CD8-positive, alpha-beta memory T cell (primary cell): ENCODE results near the gene AASDH. TPM values are rescaled to one million over a fixed set of nuclear protein-coding genes. Genes with fewer than 3 reads are reported as not detected.

Experiments used
- CTCF ChIA-PET: fragments of 350-600 bp; sonication (Branson Sonifier 250); formaldehyde crosslinking; loops from one replicate; lab custom pipeline; 2021; ENCODE audit warnings: antibody characterized with exemption; lab: Charles Lee
- POLR2A ChIA-PET: fragments of 350-600 bp; sonication (Branson Sonifier 250); formaldehyde crosslinking; loops from one replicate; lab custom pipeline; 2021; ENCODE audit warnings: antibody characterized with exemption; lab: Charles Lee
- DNase-seq, 5 donors: peaks; one replicate each; pipeline versions ENCODE4 v3.0.0 to v3.0.0-alpha.2; 2020 to 2022; ENCODE audit warnings: mixed read lengths in 1 of 5
- H3K27ac ChIP-seq: one replicate; pipeline ENCODE4 v1.7.0; 2013; ENCODE audit warnings: low read depth, mild to moderate bottlenecking, low read length, moderate library complexity
- H3K27me3 ChIP-seq: 2 replicates; pipeline ENCODE4 v1.7.0; 2013; ENCODE audit warnings: low read length, mild to moderate bottlenecking; ENCODE audit not compliant: insufficient read depth, poor library complexity, severe bottlenecking
- H3K36me3 ChIP-seq: 2 replicates; pipeline ENCODE4 v1.7.0; 2013; ENCODE audit warnings: mild to moderate bottlenecking, low read length, moderate library complexity; ENCODE audit not compliant: insufficient read depth
- H3K4me1 ChIP-seq: 2 replicates; pipeline ENCODE4 v1.7.0; 2013; ENCODE audit warnings: mild to moderate bottlenecking, low read length, moderate library complexity; ENCODE audit not compliant: insufficient read depth
- H3K4me3 ChIP-seq: 2 replicates; pipeline ENCODE4 v1.7.0; 2013; ENCODE audit warnings: mild to moderate bottlenecking, low read length
- H3K9me3 ChIP-seq: 2 replicates; pipeline ENCODE4 v1.7.0; 2013; ENCODE audit warnings: mild to moderate bottlenecking, low read length
- H3K27ac Mint-ChIP-seq, 8 donors: one replicate each; pipeline ENCODE4 v1.8.0; 2020 to 2021; ENCODE audit warnings: mixed read lengths in 8 of 8, mild to moderate bottlenecking in 6 of 8, inconsistent platforms in 3 of 8, moderate library complexity in 3 of 8
- H3K27me3 Mint-ChIP-seq, 2 donors: one replicate each; pipeline ENCODE4 v1.8.0; 2020 to 2021; ENCODE audit warnings: mixed read lengths in 2 of 2, mild to moderate bottlenecking in 1 of 2, moderate library complexity in 1 of 2
- H3K36me3 Mint-ChIP-seq, 3 donors: one replicate each; pipeline ENCODE4 v1.8.0; 2020 to 2021; ENCODE audit warnings: mixed read lengths in 3 of 3, inconsistent platforms in 1 of 3, mild to moderate bottlenecking in 1 of 3
- H3K4me1 Mint-ChIP-seq, 3 donors: one replicate each; pipeline ENCODE4 v1.8.0; 2020 to 2021; ENCODE audit warnings: mixed read lengths in 3 of 3, inconsistent platforms in 1 of 3, mild to moderate bottlenecking in 1 of 3
- H3K4me3 Mint-ChIP-seq, 7 donors: one replicate each; pipeline ENCODE4 v1.8.0; 2020 to 2021; ENCODE audit warnings: mixed read lengths in 7 of 7, mild to moderate bottlenecking in 6 of 7, moderate library complexity in 4 of 7, inconsistent platforms in 2 of 7
- H3K9me3 Mint-ChIP-seq, 5 donors: one replicate each; pipeline ENCODE4 v1.8.0; 2020 to 2022; ENCODE audit warnings: mixed read lengths in 5 of 5, mild to moderate bottlenecking in 3 of 5, moderate library complexity in 2 of 5, inconsistent platforms in 1 of 5
- polyA plus RNA-seq: library from polyadenylated mRNA; unstranded; fragments of 300-500 nt; fragmentation: Illumina TruSeq; gene quantifications from one replicate; pipeline ENCODE4 v1.2.3, GENCODE V29; 2021
- total RNA-seq, 2 experiments: library from RNA; stranded (reverse); gene quantifications; one replicate each; pipeline ENCODE4 v1.2.3, GENCODE V29; 2021

Gene AASDH
- total and polyA plus RNA-seq, 3 experiments from 2014 or later = 8.5 to 21.9 (median 13.0) TPM

DNA sequence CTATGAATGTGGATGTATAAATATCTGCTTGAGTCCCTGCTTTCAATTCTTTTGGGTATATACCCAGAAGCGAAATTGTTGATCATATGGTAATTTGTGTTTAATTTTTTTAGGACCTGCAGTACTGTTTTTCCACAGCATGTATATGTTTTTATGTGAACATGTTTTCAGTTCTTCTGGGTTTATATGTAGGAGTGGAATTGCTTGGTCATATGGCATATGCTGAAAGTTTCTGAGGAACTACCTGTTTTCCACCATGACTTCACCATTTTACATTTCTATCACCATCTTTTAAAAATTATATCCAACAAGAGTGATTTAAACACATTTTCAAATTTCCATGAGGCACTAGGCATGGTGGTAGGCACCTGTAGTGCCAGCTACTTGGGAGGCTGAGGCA lies 39.9 kb upstream of the AASDH start:
- CTCF ChIA-PET = no interaction called here
- Histone ChIP-seq H3K36me3 (no peaks in the 10 kb centered on the region), H3K27me3 (no peaks in the 10 kb centered on the region), H3K4me1 (no peaks in the 10 kb centered on the region), H3K4me3 (no peak overlapping the region), H3K9me3 (no peaks in the 10 kb centered on the region), H3K27ac (no peak overlapping the region)
- peaks cover 0 to under 1% of the 10 kb centered on the region in 2 donors for H3K27me3 Mint-ChIP-seq
- H3K4me3 Mint-ChIP-seq = no peak overlapping the region
- peak overlapping the region in 1 of 8 donors; percentile 9 for H3K27ac Mint-ChIP-seq
- no peak for DNase-seq
- H3K9me3 Mint-ChIP-seq = peaks cover 0 to 4% (median 0%) of the 10 kb centered on the region in 5 donors
- H3K4me1 Mint-ChIP-seq = peaks cover 2 to 33% (median 9%) of the 10 kb centered on the region in 3 donors
- peaks cover 0 to 2% (median 0%) of the 10 kb centered on the region in 3 donors for H3K36me3 Mint-ChIP-seq
- POLR2A ChIA-PET = interaction anchor here (1.0 kb wide), 1 partner anchor 9 kb away, joined by 4 read pairs; the partner anchor contains the start of gene PAICS

DNA sequence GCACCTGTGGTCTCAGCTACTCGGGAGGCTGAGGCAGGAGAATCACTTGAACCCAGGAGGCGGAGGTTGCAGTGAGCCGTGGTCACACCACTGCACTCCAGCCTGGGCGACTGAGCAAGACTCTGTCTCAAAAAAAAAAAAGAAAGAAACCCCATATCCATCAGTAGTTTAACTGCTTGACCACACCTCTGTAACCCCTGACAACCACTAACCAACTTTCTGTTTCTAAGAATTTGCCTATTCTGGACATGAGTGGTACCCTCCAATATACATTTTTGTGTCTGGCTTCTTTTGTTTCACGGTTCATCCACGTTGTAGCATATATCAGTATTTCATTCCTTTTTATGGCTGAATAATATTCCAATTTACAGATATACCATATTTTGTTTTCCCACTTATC lies 39.0 kb upstream of the AASDH start:
- H3K4me1 Mint-ChIP-seq = peaks cover 2 to 26% (median 3%) of the 10 kb centered on the region in 3 donors
- no peaks in the 10 kb centered on the region for H3K9me3 ChIP-seq
- POLR2A ChIA-PET = no interaction called here
- H3K4me3 ChIP-seq = no peak overlapping the region
- no peaks in the 10 kb centered on the region for H3K27me3 Mint-ChIP-seq
- peak overlapping the region in 1 of 8 donors; percentile 30 for H3K27ac Mint-ChIP-seq
- H3K36me3 ChIP-seq = no peaks in the 10 kb centered on the region
- no peaks in the 10 kb centered on the region for H3K4me1 ChIP-seq
- H3K36me3 Mint-ChIP-seq = peaks cover 0 to 2% (median 0%) of the 10 kb centered on the region in 3 donors
- CTCF ChIA-PET = interaction anchor here (1.1 to 4.3 kb wide), 8 partner anchors 9 to 409 kb away, joined by 3 to 31 read pairs (median 6); partner anchors contain the start of genes PAICS and PPAT
- H3K4me3 Mint-ChIP-seq = no peak overlapping the region
- no peaks in the 10 kb centered on the region for H3K27me3 ChIP-seq
- H3K27ac ChIP-seq = no peak overlapping the region
- DNase-seq = no peak
- H3K9me3 Mint-ChIP-seq = peaks cover 0 to 4% (median 0%) of the 10 kb centered on the region in 5 donors

DNA sequence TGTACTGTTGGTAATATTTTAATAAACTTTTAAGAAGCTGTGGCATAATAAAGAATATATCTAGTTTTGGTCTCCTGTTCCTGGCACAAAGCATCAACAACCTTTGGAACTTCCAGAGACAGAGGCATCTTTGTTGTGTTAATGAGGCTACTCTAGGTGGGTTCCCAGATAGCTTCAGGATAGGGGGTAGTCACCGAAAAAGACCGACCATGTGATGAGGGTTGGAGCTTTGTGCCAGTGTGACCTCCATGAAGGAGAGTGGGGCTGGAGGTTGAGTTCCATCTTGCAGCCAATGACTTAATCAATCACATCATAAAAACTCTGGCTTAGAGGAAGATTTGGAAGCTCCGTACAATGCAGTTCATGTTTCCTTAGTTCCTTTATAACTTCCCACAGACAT lies 38.2 kb upstream of the AASDH start:
- CTCF ChIA-PET = interaction anchor here (0.9 to 4.3 kb wide), 15 partner anchors 10 to 413 kb away, joined by 3 to 31 read pairs (median 4); partner anchors contain the start of genes AASDH, PAICS and PPAT
- POLR2A ChIA-PET = interaction anchor here (0.7 kb wide), 1 partner anchor 10 kb away, joined by 3 read pairs; the partner anchor contains the start of gene PPAT
- H3K4me3 Mint-ChIP-seq = no peak overlapping the region
- H3K9me3 ChIP-seq = no peaks in the 10 kb centered on the region
- DNase-seq = no peak
- no peaks in the 10 kb centered on the region for H3K4me1 ChIP-seq
- H3K9me3 Mint-ChIP-seq = peaks cover 0 to 4% (median 0%) of the 10 kb centered on the region in 5 donors
- H3K27me3 ChIP-seq = no peaks in the 10 kb centered on the region
- H3K4me3 ChIP-seq = no peak overlapping the region
- no peak overlapping the region for H3K27ac ChIP-seq
- H3K36me3 ChIP-seq = no peaks in the 10 kb centered on the region
- no peaks in the 10 kb centered on the region for H3K27me3 Mint-ChIP-seq
- H3K27ac Mint-ChIP-seq = no peak overlapping the region
- H3K36me3 Mint-ChIP-seq = peaks cover 0 to 2% (median 1%) of the 10 kb centered on the region in 3 donors
- H3K4me1 Mint-ChIP-seq = peaks cover 2 to 21% (median 3%) of the 10 kb centered on the region in 3 donors

DNA sequence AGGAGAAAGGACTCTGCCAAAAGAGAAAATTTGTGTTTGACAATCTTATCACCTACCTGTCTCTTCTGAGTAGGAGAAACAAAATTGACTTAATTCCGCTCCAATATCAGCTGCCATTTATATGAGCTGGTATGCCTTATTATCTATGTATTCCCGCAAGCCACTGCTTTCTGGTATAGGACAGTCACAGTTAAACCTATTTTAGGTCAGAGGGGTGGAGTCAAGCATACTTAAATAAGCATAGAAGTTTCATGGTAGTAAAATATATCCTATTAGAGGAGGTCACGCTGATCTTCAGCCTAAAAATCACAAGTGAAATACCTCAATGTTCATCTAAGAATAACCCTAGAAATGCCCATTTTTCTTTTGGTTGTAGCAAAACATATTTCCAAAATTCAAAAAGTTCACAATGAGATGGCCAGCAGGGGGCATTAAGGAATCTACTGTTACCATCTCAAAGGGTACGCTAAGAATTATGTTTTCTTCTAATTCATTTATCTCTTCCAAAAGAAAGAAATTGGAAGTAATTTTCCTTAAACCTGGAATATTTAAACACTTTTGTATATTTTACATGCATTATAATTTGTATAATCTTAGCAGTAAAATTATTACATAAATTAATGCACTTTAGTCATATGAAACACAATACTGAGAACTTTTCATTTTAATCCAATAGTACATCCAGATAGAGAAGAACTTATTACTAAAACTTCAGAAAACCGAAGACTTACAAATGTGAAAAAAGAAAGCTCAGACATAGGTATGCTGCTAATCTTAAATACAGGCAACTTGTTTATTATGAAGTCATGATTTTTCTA lies 37.6 kb upstream of the AASDH start:
- no peak overlapping the region for H3K27ac ChIP-seq
- Mint-ChIP-seq H3K4me3 (no peak overlapping the region), H3K4me1 (peaks cover 2 to 21% (median 3%) of the 10 kb centered on the region in 3 donors), H3K27me3 (no peaks in the 10 kb centered on the region), H3K27ac (no peak overlapping the region), H3K36me3 (peaks cover 0 to 2% (median 1%) of the 10 kb centered on the region in 3 donors), H3K9me3 (peaks cover 0 to 4% (median 0%) of the 10 kb centered on the region in 5 donors)
- no peaks in the 10 kb centered on the region for H3K27me3 ChIP-seq
- H3K36me3 ChIP-seq = no peaks in the 10 kb centered on the region
- CTCF ChIA-PET = interaction anchor here (0.8 to 4.3 kb wide), 20 partner anchors 11 to 413 kb away, joined by 3 to 31 read pairs (median 4); partner anchors contain the start of genes AASDH, PAICS and PPAT
- H3K9me3 ChIP-seq = no peaks in the 10 kb centered on the region
- no peak overlapping the region for H3K4me3 ChIP-seq
- POLR2A ChIA-PET = interaction anchor here (0.7 to 1.4 kb wide), 3 partner anchors 10 to 412 kb away, joined by 3 to 6 read pairs (median 3); partner anchors contain the start of gene PPAT
- peak in 3 of 5 donors; percentile 28 to 47 (median 34) for DNase-seq
- no peaks in the 10 kb centered on the region for H3K4me1 ChIP-seq

DNA sequence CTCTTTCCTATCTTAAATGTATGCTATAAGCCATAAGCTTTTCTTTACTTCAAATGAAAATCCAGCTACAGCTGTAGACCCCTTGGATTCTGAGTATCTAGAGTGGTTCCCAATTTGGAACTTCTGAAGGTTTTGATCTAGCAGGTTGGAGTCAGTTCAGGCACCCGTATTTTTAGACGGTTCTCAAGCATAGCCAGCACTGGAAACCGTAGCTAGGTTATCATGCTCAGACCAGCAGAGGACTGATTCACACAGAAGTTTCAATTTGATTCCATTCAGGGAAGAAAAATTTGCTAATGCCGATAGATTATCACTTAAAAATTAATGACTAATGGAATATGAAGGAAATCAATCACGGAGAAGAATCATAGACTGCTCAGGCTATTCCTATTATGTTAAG lies 36.9 kb upstream of the AASDH start:
- Histone ChIP-seq H3K4me1 (no peaks in the 10 kb centered on the region), H3K27ac (no peak overlapping the region), H3K4me3 (no peak overlapping the region), H3K27me3 (no peaks in the 10 kb centered on the region), H3K9me3 (no peaks in the 10 kb centered on the region), H3K36me3 (no peaks in the 10 kb centered on the region)
- POLR2A ChIA-PET = interaction anchor here (0.9 to 1.4 kb wide), 2 partner anchors 10 to 412 kb away, joined by 3 to 6 read pairs; no protein-coding TSS in a partner anchor
- peaks cover 0 to 2% (median 1%) of the 10 kb centered on the region in 3 donors for H3K36me3 Mint-ChIP-seq
- CTCF ChIA-PET = interaction anchor here (0.8 to 4.3 kb wide), 9 partner anchors 11 to 412 kb away, joined by 3 to 31 read pairs (median 5); partner anchors contain the start of genes AASDH, PAICS and PPAT
- DNase-seq = no peak
- H3K27ac Mint-ChIP-seq = no peak overlapping the region
- H3K27me3 Mint-ChIP-seq = no peaks in the 10 kb centered on the region
- H3K9me3 Mint-ChIP-seq = peaks cover 0 to 4% (median 0%) of the 10 kb centered on the region in 5 donors
- no peak overlapping the region for H3K4me3 Mint-ChIP-seq
- H3K4me1 Mint-ChIP-seq = peaks cover 0 to 15% (median 2%) of the 10 kb centered on the region in 3 donors

- H3K27ac ChIP-seq = no peak overlapping the region
- CTCF ChIA-PET = interaction anchor here (1.0 kb wide), 1 partner anchor 50 kb away, joined by 3 read pairs; the partner anchor contains the start of gene SRP72
- Mint-ChIP-seq H3K4me1 (peaks cover 0 to 3% (median 0%) of the 10 kb centered on the region in 3 donors), H3K27ac (no peak overlapping the region), H3K27me3 (no peaks in the 10 kb centered on the region), H3K4me3 (no peak overlapping the region), H3K9me3 (no peaks in the 10 kb centered on the region), H3K36me3 (peaks cover 0 to 1% (median 1%) of the 10 kb centered on the region in 3 donors)
- H3K4me1 ChIP-seq = no peaks in the 10 kb centered on the region
- H3K9me3 ChIP-seq = no peaks in the 10 kb centered on the region
- DNase-seq = no peak
- H3K4me3 ChIP-seq = no peak overlapping the region
- no peaks in the 10 kb centered on the region for H3K27me3 ChIP-seq
- POLR2A ChIA-PET = no interaction called here
- no peaks in the 10 kb centered on the region for H3K36me3 ChIP-seq
Observed at GRCh38 chr4:56417396-56417795, 30.1 kb upstream of the AASDH start.

- Mint-ChIP-seq H3K27me3 (no peaks in the 10 kb centered on the region), H3K4me1 (peaks cover 0 to 8% (median 0%) of the 10 kb centered on the region in 3 donors), H3K4me3 (no peak overlapping the region), H3K9me3 (no peaks in the 10 kb centered on the region), H3K27ac (no peak overlapping the region), H3K36me3 (peaks cover 0 to 1% (median 1%) of the 10 kb centered on the region in 3 donors)
- CTCF ChIA-PET = no interaction called here
- no peaks in the 10 kb centered on the region for H3K27me3 ChIP-seq
- no peak overlapping the region for H3K4me3 ChIP-seq
- H3K9me3 ChIP-seq = no peaks in the 10 kb centered on the region
- no peaks in the 10 kb centered on the region for H3K36me3 ChIP-seq
- no peaks in the 10 kb centered on the region for H3K4me1 ChIP-seq
- no peak overlapping the region for H3K27ac ChIP-seq
- POLR2A ChIA-PET = no interaction called here
- no peak for DNase-seq
Observed at GRCh38 chr4:56416349-56416748, 29.1 kb upstream of the AASDH start.
